ENCODE data around the gene CAPN12. TPM values are rescaled to one million over a fixed set of nuclear protein-coding genes. Genes with fewer than 3 reads are reported as not detected.

Gene CAPN12
- total and polyA plus RNA-seq, 2 of the 8 experiments (the other 6 are each of a cell fraction or from before 2014, with no cell fraction given) = 8.8 to 20.0 TPM

- no peak for TF ChIP-seq BCL11A (IDR thresholded peaks at IDR 0.05; ENCODE audit: low read depth in 2 of 2, low read length in 2 of 2)
- TF ChIP-seq HDAC6 (IDR thresholded peaks at IDR 0.05; ENCODE audit: low read depth, low read length) = no peak
Measured at GRCh38 chr19:38734426-38735256, 9.6 kb downstream of the CAPN12 start (continued).
